ENCODE measurements around the gene RYR2.

RYR2 gene

GRCh38 chr1:237219751-237220642, 178.0 kb downstream of the RYR2 start:
- DNase-seq (ENCODE audit: low read depth), result no peak
- no peak overlapping the region for H3K4me3 ChIP-seq (ENCODE audit: low read length)
- no peak for TF ChIP-seq CTCF (IDR thresholded peaks at IDR 0.05; ENCODE audit: insufficient read depth, low read depth, low read length, missing control alignments)

- DNase-seq (ENCODE audit: low read depth), result no peak
- TF ChIP-seq CTCF (IDR thresholded peaks at IDR 0.05; ENCODE audit: insufficient read depth, low read depth, low read length, missing control alignments), result no peak
- no peak overlapping the region for H3K4me3 ChIP-seq (ENCODE audit: low read length)
Measured at GRCh38 chr1:237223419-237223818, 181.4 kb downstream of the RYR2 start.

GRCh38 chr1:237226177-237226944, 184.4 kb downstream of the RYR2 start:
- no peak for DNase-seq (ENCODE audit: low read depth)
- no peak for TF ChIP-seq CTCF (IDR thresholded peaks at IDR 0.05; ENCODE audit: insufficient read depth, low read depth, low read length, missing control alignments)
- H3K4me3 ChIP-seq (ENCODE audit: low read length), result no peak overlapping the region

- DNase-seq (ENCODE audit: low read depth), result no peak
- no peak overlapping the region for H3K4me3 ChIP-seq (ENCODE audit: low read length)
- no peak for TF ChIP-seq CTCF (IDR thresholded peaks at IDR 0.05; ENCODE audit: insufficient read depth, low read depth, low read length, missing control alignments)
Measured at GRCh38 chr1:237227476-237227875, 185.5 kb downstream of the RYR2 start.

DNA sequence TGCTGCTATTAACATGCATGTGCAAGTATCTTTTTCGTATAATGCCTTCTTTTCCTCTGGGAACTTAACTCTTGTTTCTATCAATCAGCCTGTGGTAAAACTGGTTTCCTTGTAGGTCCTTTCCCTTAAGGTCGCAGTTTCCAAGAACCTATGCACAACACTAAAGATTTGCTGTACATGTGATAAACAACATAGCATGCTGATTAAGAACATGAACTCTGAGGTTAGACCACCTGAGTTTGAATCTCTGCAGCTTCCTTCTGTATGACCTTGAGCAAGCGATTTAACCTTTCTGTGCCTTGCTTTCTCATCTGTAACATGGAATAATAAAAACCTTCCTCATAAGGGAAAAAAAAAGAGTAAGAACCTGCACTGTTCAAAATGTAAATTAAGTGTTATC, 186.4 kb downstream of the RYR2 start:
- no peak overlapping the region for H3K4me3 ChIP-seq (ENCODE audit: low read length)
- no peak for TF ChIP-seq CTCF (IDR thresholded peaks at IDR 0.05; ENCODE audit: insufficient read depth, low read depth, low read length, missing control alignments)
- DNase-seq (ENCODE audit: low read depth), result no peak

GRCh38 chr1:237229333-237229732, 187.3 kb downstream of the RYR2 start:
- no peak for TF ChIP-seq CTCF (IDR thresholded peaks at IDR 0.05; ENCODE audit: insufficient read depth, low read depth, low read length, missing control alignments)
- no peak for DNase-seq (ENCODE audit: low read depth)
- no peak overlapping the region for H3K4me3 ChIP-seq (ENCODE audit: low read length)

Measured in epithelial cell of esophagus (primary cell).